Measurements from ENCODE around the gene GNAT3.

GNAT3 gene

DNA sequence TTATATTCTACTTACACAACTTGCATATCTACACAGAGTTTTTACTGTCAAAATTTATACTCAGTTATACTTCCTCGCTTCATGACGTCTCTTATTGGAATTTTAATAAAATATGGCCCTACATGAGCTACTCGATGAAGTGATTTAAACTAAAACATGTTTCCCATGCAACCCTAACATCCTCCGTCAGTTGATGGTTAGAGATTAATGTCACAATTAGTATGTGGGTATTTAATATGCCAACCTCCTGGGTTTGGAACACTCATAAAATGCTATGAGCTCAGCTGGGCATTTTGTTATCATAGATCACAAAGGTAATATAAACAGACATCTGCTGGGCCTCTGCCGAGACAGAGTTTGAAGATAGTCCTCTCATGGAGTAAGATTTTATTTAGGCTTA, 66.5 kb downstream of the GNAT3 start:
- Histone ChIP-seq H3K27me3 (ENCODE audit: insufficient read depth, poor library complexity, severe bottlenecking) (no peaks in the 10 kb centered on the region), H3K27ac (replicated peaks) (no peak overlapping the region), H3K4me3 (replicated peaks; ENCODE audit: insufficient read depth, low read length) (no peak overlapping the region)
- TF ChIP-seq GABPA (IDR thresholded peaks at IDR 0.05; ENCODE audit: low read depth) = no peak
- no peak for DNase-seq (ENCODE audit: low read depth in 1 of 2, low spot score in 1 of 2)

GRCh38 chr7:80444811-80445210, 67.1 kb downstream of the GNAT3 start:
- no peak overlapping the region for H3K27ac ChIP-seq (replicated peaks)
- no peak for DNase-seq (ENCODE audit: low read depth in 1 of 2, low spot score in 1 of 2)
- TF ChIP-seq CTCF (IDR thresholded peaks at IDR 0.05; ENCODE audit: insufficient read depth, low read length) (no peak), REST (IDR thresholded peaks at IDR 0.05; ENCODE audit: insufficient replicate concordance, low read depth) (no peak), SPI1 (IDR thresholded peaks at IDR 0.05; ENCODE audit: borderline replicate concordance, low read depth) (no peak), POLR2AphosphoS5 (IDR thresholded peaks at IDR 0.05; ENCODE audit: low read depth) (no peak), GABPA (IDR thresholded peaks at IDR 0.05; ENCODE audit: low read depth) (no peak)
- no peaks in the 10 kb centered on the region for H3K27me3 ChIP-seq (ENCODE audit: insufficient read depth, poor library complexity, severe bottlenecking)
- H3K4me3 ChIP-seq (replicated peaks; ENCODE audit: insufficient read depth, low read length) = no peak overlapping the region

DNA sequence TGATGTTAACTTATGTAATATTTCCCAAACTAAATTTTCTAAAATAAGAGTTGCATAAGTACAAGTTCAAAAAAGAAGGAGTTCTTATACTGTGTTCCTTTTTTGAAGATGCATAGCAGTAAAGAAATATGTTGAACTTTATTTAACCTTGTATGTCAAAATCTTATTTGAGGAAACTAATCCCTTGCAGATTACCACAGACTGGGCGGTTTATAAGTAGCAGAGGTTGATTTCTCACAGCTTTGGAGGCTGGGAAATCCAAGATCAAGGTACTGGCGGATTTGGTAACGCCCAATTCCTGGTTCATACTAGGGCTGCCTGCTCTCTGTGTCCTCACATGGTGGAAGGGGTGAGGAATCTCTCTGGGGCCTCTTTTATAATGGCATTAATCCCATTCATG, 68.5 kb downstream of the GNAT3 start:
- Histone ChIP-seq H3K4me3 (replicated peaks; ENCODE audit: insufficient read depth, low read length) (no peak overlapping the region), H3K27me3 (ENCODE audit: insufficient read depth, poor library complexity, severe bottlenecking) (no peaks in the 10 kb centered on the region), H3K27ac (replicated peaks) (no peak overlapping the region)
- TF ChIP-seq REST (IDR thresholded peaks at IDR 0.05; ENCODE audit: insufficient replicate concordance, low read depth) = no peak
- no peak for TF ChIP-seq POLR2AphosphoS5 (IDR thresholded peaks at IDR 0.05; ENCODE audit: low read depth)
- no peak for TF ChIP-seq CTCF (IDR thresholded peaks at IDR 0.05; ENCODE audit: insufficient read depth, low read length)
- no peak for TF ChIP-seq SPI1 (IDR thresholded peaks at IDR 0.05; ENCODE audit: borderline replicate concordance, low read depth)
- TF ChIP-seq GABPA (IDR thresholded peaks at IDR 0.05; ENCODE audit: low read depth) = no peak
- DNase-seq (ENCODE audit: low read depth in 1 of 2, low spot score in 1 of 2) = peak; percentile 42 to 75

GRCh38 chr7:80440883-80441282, 71.0 kb downstream of the GNAT3 start:
- DNase-seq (ENCODE audit: low read depth in 1 of 2, low spot score in 1 of 2) = no peak
- Histone ChIP-seq H3K27me3 (ENCODE audit: insufficient read depth, poor library complexity, severe bottlenecking) (no peaks in the 10 kb centered on the region), H3K27ac (replicated peaks) (no peak overlapping the region), H3K4me3 (replicated peaks; ENCODE audit: insufficient read depth, low read length) (no peak overlapping the region)
- no peak for TF ChIP-seq POLR2AphosphoS5 (IDR thresholded peaks at IDR 0.05; ENCODE audit: low read depth)
- TF ChIP-seq CTCF (IDR thresholded peaks at IDR 0.05; ENCODE audit: insufficient read depth, low read length) = no peak
- TF ChIP-seq GABPA (IDR thresholded peaks at IDR 0.05; ENCODE audit: low read depth) = no peak
- no peak for TF ChIP-seq SPI1 (IDR thresholded peaks at IDR 0.05; ENCODE audit: borderline replicate concordance, low read depth)
- TF ChIP-seq REST (IDR thresholded peaks at IDR 0.05; ENCODE audit: insufficient replicate concordance, low read depth) = no peak
